Measurements from ENCODE around the gene IFT57.

GRCh38 chr3:108241721-108242120 lies 19.5 kb upstream of the IFT57 start:
- TF ChIP-seq POLR2A (IDR thresholded peaks at IDR 0.05) (no peak), CTCF (IDR thresholded peaks at IDR 0.05) (no peak), EP300 (IDR thresholded peaks at IDR 0.05) (no peak)

Data from gastroesophageal sphincter (tissue), 3 donors.